Measurements from ENCODE around the gene MTMR3.

- TF ChIP-seq POLR2A (IDR thresholded peaks at IDR 0.05) (no peak), CTCF (IDR thresholded peaks at IDR 0.05) (no peak)
These were observed 21.0 kb downstream of the MTMR3 start for GRCh38 chr22:29904020-29904419.

Measured in breast epithelium (tissue), 3 donors.